BLaER1 treated with 17β-estradiol and CSF1 and Interleukin-3, amounts not matched to agents 10 nM and 100 nM (cell line): ENCODE results near the gene GNG5.

Source experiments
- H3K27ac ChIP-seq, 11 experiments: shearing (Covaris generic); formaldehyde crosslinking; 2 replicates each; pipeline ENCODE4 v1.8.1; 2022
- H3K27me3 ChIP-seq, 11 experiments: shearing (Covaris generic); formaldehyde crosslinking; 2 replicates each; pipeline ENCODE4 v1.8.1; 2022
- H3K36me3 ChIP-seq, 11 experiments: shearing (Covaris generic); formaldehyde crosslinking; 2 replicates each; pipeline ENCODE4 v1.8.1; 2022
- H3K4me1 ChIP-seq, 10 experiments: shearing (Covaris generic); formaldehyde crosslinking; 2 replicates each; pipeline ENCODE4 v1.8.1; 2022
- H3K4me2 ChIP-seq, 11 experiments: shearing (Covaris generic); formaldehyde crosslinking; 2 replicates each; pipeline ENCODE4 v1.8.1; 2022
- H3K4me3 ChIP-seq, 10 experiments: shearing (Covaris generic); formaldehyde crosslinking; 2 replicates each; pipeline ENCODE4 v1.8.1; 2022
- H3K9ac ChIP-seq, 11 experiments: shearing (Covaris generic); formaldehyde crosslinking; 2 replicates each; pipeline ENCODE4 v1.8.1; 2022
- H3K9me3 ChIP-seq, 11 experiments: shearing (Covaris generic); formaldehyde crosslinking; replicated peaks in 1 of 11; 2 replicates each; pipeline ENCODE4 v1.8.1; 2022
- H4K20me1 ChIP-seq, 11 experiments: shearing (Covaris generic); formaldehyde crosslinking; 2 replicates each; pipeline ENCODE4 v1.8.1; 2022
- Cebpa-rat ChIP-seq, 11 experiments: shearing (Covaris generic); IDR thresholded peaks; 2 replicates each; pipeline ENCODE4 v1.8.1; 2022

Gene GNG5

DNA sequence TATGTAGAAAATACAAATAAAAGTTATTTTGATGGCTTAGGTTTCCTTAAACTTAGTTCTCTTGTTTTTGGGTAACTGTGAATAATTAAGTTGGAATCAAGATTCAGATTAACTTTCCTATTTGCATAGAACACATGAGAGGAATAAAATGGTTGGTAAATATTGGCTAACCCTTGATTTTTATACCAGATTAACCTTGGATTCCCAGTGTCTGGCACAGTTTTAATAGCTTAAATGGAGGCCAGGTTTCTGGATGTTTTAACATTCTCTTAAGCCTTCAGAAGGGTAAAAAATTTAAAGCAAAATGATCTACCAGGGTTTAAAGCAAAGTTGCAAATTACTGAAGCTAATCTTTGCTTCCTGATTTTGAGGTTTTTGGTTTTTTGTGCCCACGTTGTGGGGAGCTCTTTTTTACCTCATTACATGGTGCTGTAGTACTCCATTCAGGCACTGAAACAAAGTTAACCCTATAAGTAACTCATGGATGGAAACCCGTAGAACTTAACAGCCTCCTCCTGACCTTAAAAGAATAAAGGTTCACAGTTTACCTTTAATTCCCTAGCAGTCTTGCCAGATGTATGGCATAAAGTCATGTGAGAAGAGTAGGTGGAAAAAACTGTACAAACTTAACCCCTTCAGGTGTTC is 8.6 kb downstream of the GNG5 start:
- no peak overlapping the region for H3K9ac ChIP-seq
- H3K9me3 ChIP-seq, result no peaks in the 10 kb centered on the region
- H3K4me2 ChIP-seq, result peak overlapping the region in 6 of 11 experiments; percentile 7 to 41 (median 28); a peak in 8 of 22 replicates
- no peak overlapping the region for H3K4me3 ChIP-seq
- peaks cover 37 to 90% (median 64%) of the 10 kb centered on the region in 11 experiments for H4K20me1 ChIP-seq
- H3K27me3 ChIP-seq, result no peaks in the 10 kb centered on the region
- no peak overlapping the region for H3K27ac ChIP-seq
- H3K4me1 ChIP-seq, result peaks cover 12 to 41% (median 22%) of the 10 kb centered on the region in 10 experiments; a peak in 18 of 20 replicates
- TF ChIP-seq Cebpa-rat (IDR thresholded peaks at IDR 0.05), result no peak
- H3K36me3 ChIP-seq, result peaks cover 82 to 100% (median 96%) of the 10 kb centered on the region in 11 experiments

DNA sequence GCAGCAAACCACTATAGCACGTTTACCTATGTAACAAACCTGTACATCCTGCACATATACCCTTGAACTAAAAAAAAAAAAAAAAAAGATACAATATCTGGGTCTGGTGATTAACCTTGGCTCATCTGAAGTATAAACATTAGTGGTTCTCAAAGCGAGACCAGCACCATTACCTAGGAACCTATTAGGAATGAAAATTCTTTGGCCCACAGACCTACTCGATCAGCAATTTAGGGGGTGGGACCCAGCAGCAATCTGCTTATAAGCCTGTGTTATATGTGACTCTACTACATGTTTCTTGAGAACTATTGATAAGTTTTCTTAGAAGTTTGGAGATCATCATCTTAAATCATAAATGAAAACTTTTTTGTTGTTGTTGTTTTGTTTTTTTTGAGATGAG is 9.9 kb downstream of the GNG5 start:
- Histone ChIP-seq H3K4me3 (no peak overlapping the region), H4K20me1 (peaks cover 29 to 79% (median 52%) of the 10 kb centered on the region in 11 experiments; a peak in 21 of 22 replicates), H3K36me3 (peaks cover 91 to 100% (median 98%) of the 10 kb centered on the region in 11 experiments), H3K27ac (no peak overlapping the region), H3K9me3 (no peaks in the 10 kb centered on the region), H3K4me2 (no peak overlapping the region), H3K4me1 (peaks cover 10 to 35% (median 14%) of the 10 kb centered on the region in 10 experiments; a peak in 18 of 20 replicates), H3K9ac (no peak overlapping the region), H3K27me3 (no peaks in the 10 kb centered on the region)
- no peak for TF ChIP-seq Cebpa-rat (IDR thresholded peaks at IDR 0.05)

DNA sequence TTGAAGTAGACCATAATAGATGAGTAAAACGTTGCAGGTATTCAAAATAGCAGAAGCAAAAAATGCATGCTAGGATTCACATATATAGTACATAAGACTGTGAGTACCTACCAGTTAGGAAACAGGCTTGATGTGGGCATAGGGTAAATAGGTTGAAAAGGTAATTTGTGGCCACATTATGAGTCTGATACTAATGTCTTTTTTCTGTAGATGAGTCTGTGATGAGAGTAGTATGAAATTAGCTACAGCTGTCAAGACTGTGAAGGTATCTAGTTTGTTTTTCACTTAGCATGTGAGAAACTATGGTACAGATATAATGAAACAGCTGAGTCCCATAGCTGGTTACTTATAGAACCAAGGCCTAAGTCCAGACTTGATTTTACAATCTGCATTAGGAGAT is 12.6 kb downstream of the GNG5 start:
- Histone ChIP-seq H3K9me3 (no peaks in the 10 kb centered on the region), H3K27ac (no peak overlapping the region), H3K4me3 (no peak overlapping the region), H3K4me2 (no peak overlapping the region), H3K36me3 (peaks cover 90 to 100% (median 95%) of the 10 kb centered on the region in 11 experiments), H4K20me1 (peaks cover 7 to 65% (median 29%) of the 10 kb centered on the region in 11 experiments; a peak in 16 of 22 replicates), H3K27me3 (no peaks in the 10 kb centered on the region), H3K9ac (no peak overlapping the region), H3K4me1 (peaks cover 5 to 33% (median 13%) of the 10 kb centered on the region in 10 experiments; a peak in 17 of 20 replicates)
- TF ChIP-seq Cebpa-rat (IDR thresholded peaks at IDR 0.05), result no peak

DNA sequence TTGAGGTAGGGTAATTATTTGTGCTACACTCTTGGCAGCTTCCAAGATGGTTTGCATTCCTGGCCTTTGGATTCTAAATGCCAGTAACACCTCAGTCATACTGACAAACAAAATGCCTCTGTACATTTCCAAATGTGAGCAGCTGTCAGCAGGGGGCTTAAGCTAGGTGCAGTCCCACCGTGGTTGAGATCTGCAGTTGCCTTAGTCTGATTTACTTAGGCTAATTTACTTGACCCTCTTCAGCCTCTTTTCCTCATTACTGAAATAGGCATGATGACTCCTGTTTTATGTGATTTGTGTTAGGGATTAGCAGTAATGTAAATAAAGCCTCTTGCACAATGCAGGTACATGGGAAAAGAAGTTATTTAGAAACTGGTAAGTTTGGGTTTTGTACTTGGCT is 13.7 kb downstream of the GNG5 start:
- H3K27me3 ChIP-seq, result no peaks in the 10 kb centered on the region
- H3K9ac ChIP-seq, result no peak overlapping the region
- H3K9me3 ChIP-seq, result no peaks in the 10 kb centered on the region
- TF ChIP-seq Cebpa-rat (IDR thresholded peaks at IDR 0.05), result no peak
- peaks cover under 1 to 33% (median 6%) of the 10 kb centered on the region in 10 experiments; a peak in 13 of 20 replicates for H3K4me1 ChIP-seq
- H4K20me1 ChIP-seq, result peaks cover 4 to 65% (median 25%) of the 10 kb centered on the region in 11 experiments; a peak in 15 of 22 replicates
- H3K36me3 ChIP-seq, result peaks cover 80 to 100% (median 88%) of the 10 kb centered on the region in 11 experiments
- H3K4me2 ChIP-seq, result no peak overlapping the region
- H3K4me3 ChIP-seq, result no peak overlapping the region
- H3K27ac ChIP-seq, result no peak overlapping the region

DNA sequence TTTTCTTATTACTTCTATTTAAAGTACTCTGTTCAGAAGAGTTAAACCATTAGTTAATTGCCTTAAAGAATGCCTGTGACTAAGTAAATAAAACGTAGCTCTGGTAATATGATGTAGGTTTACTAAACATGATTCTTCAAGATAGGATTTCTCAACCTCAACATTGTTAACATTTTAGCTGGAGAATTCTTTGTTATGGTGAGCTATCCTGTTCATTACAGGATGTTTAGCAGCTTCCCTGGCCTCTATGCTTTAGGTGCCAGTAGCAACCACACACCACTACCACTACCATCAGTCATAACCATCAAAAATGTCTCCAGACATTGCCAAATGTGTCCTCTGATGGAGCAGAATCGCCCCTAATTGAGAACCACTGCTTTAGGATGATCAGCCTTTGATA is 16.6 kb downstream of the GNG5 start:
- no peak overlapping the region for H3K4me2 ChIP-seq
- peaks cover 0 to 72% (median 25%) of the 10 kb centered on the region in 11 experiments; a peak in 15 of 22 replicates for H4K20me1 ChIP-seq
- H3K36me3 ChIP-seq, result peaks cover 71 to 100% (median 82%) of the 10 kb centered on the region in 11 experiments
- TF ChIP-seq Cebpa-rat (IDR thresholded peaks at IDR 0.05), result no peak
- H3K9me3 ChIP-seq, result peaks cover 0 to 15% (median 9%) of the 10 kb centered on the region in 11 experiments; a peak in 12 of 22 replicates
- no peak overlapping the region for H3K27ac ChIP-seq
- H3K4me3 ChIP-seq, result no peak overlapping the region
- no peaks in the 10 kb centered on the region for H3K27me3 ChIP-seq
- peaks cover 0 to 43% (median 0%) of the 10 kb centered on the region in 10 experiments; a peak in 6 of 20 replicates for H3K4me1 ChIP-seq
- no peak overlapping the region for H3K9ac ChIP-seq

DNA sequence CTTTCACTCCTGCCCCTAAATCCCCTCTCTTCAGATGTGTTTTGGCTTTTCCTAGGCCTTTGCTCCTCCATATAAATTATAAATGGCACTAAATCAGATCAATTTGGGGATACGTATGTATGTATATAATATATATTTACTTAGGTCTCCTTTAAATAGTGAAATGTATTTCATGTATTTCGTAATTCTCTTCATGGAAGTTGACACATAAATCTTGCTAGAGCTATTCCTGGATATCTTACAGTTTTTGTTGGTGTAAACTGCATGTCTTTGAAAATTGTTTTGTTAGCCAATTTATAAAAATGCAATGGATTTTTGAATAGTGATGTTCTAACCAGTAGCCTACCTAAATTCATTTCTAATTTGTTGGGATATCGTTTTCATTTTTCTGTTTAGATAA is 18.3 kb downstream of the GNG5 start:
- Histone ChIP-seq H3K4me2 (peak overlapping the region in 3 of 11 experiments; percentile 11 to 25 (median 24); a peak in 1 of 22 replicates), H3K9me3 (peaks cover 0 to 21% (median 10%) of the 10 kb centered on the region in 11 experiments; a peak in 12 of 22 replicates), H3K9ac (no peak overlapping the region), H3K36me3 (peaks cover 71 to 100% (median 82%) of the 10 kb centered on the region in 11 experiments), H4K20me1 (peaks cover 0 to 72% (median 23%) of the 10 kb centered on the region in 11 experiments; a peak in 14 of 22 replicates), H3K4me3 (no peak overlapping the region), H3K27ac (no peak overlapping the region), H3K4me1 (peaks cover 0 to 43% (median 0%) of the 10 kb centered on the region in 10 experiments; a peak in 6 of 20 replicates), H3K27me3 (no peaks in the 10 kb centered on the region)
- no peak for TF ChIP-seq Cebpa-rat (IDR thresholded peaks at IDR 0.05)

DNA sequence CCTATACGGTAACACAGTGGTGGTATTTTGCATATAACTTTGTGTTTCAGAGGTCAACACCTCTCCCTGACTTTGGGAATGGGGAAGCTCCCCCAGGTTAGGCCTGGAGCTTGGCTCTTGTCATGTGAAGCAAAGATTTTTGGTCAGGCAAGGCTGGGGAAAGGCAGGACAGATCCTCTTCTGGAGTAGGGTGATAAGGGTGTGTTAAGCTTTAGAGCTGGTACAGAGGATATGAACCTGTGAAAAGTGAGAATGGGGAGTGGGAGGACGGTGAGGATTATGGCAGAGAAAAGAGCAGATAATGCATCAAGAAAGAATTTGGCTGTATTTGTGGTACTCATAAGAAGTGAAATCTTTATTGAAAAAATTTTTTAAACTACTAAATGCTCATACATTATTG is 25.1 kb downstream of the GNG5 start:
- peaks cover 18 to 34% (median 26%) of the 10 kb centered on the region in 11 experiments for H3K9me3 ChIP-seq
- peak overlapping the region in 6 of 10 experiments; percentile 5 to 82 (median 73); a peak in 4 of 20 replicates for H3K4me3 ChIP-seq
- peaks cover 0 to 5% (median 0%) of the 10 kb centered on the region in 11 experiments; a peak in 3 of 22 replicates for H3K27me3 ChIP-seq
- peaks cover 0 to 66% (median 28%) of the 10 kb centered on the region in 11 experiments; a peak in 13 of 22 replicates for H4K20me1 ChIP-seq
- TF ChIP-seq Cebpa-rat (IDR thresholded peaks at IDR 0.05), result no peak
- H3K9ac ChIP-seq, result peak overlapping the region in 1 of 11 experiments; percentile 88; a peak in 2 of 22 replicates
- H3K36me3 ChIP-seq, result peaks cover 44 to 57% (median 53%) of the 10 kb centered on the region in 11 experiments
- H3K27ac ChIP-seq, result no peak overlapping the region
- peaks cover 12 to 27% (median 19%) of the 10 kb centered on the region in 10 experiments for H3K4me1 ChIP-seq
- H3K4me2 ChIP-seq, result peak overlapping the region; percentile 54 to 97 (median 91)

DNA sequence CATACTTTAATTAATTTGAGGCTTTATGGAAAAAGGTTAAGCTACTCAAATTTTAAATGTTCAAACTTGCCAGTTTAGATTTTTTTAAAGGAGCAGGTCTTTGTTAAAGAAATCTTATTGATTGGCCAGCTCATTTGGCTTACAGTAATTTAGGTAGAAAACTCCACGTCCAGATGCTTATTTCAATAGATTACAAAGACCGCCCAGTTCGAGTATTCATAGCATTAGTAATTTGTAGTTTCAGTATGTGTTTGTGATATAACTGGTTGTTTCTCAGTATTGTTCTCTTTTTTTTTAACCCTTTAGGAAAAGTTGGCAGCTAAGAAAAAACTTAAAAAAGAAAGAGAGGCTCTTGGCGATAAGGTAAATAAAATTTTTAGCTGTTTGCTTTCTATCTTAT is 25.7 kb downstream of the GNG5 start:
- peak overlapping the region; percentile 72 to 89 (median 78) for H3K4me3 ChIP-seq
- H3K9ac ChIP-seq, result peak overlapping the region in 9 of 11 experiments; percentile 77 to 92 (median 87); a peak in 17 of 22 replicates
- peaks cover 14 to 28% (median 22%) of the 10 kb centered on the region in 11 experiments for H3K9me3 ChIP-seq

DNA sequence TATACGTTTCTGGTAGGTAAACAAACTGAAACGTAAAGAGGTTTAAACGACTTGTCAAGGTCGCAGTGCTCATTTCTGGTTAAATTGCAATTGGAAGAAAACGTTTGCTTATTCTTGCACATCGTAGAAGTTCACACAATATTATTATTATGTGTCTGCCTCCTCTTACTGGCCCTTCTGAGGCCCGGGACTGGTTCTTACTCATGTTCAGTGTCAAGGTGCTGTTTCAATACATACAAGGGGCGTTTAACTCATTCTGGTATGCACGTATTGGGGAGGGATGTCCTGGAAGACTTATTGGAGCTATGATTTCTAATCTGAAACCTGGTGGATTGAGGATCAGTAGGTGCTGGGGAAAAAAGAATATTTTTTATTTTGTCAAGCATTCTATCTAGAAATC is 26.4 kb downstream of the GNG5 start:
- Histone ChIP-seq H3K27me3 (peaks cover 0 to 5% (median 0%) of the 10 kb centered on the region in 11 experiments; a peak in 3 of 22 replicates), H3K4me1 (peaks cover 12 to 27% (median 19%) of the 10 kb centered on the region in 10 experiments), H3K4me3 (peak overlapping the region; percentile 72 to 89 (median 78)), H3K27ac (peak overlapping the region; percentile 83 to 95 (median 87); a peak in 20 of 22 replicates), H4K20me1 (peaks cover 0 to 53% (median 28%) of the 10 kb centered on the region in 11 experiments; a peak in 13 of 22 replicates), H3K9me3 (peaks cover 11 to 22% (median 18%) of the 10 kb centered on the region in 11 experiments), H3K4me2 (peak overlapping the region; percentile 86 to 97 (median 91)), H3K9ac (peak overlapping the region; percentile 77 to 92 (median 87)), H3K36me3 (peaks cover 32 to 44% (median 41%) of the 10 kb centered on the region in 11 experiments)
- TF ChIP-seq Cebpa-rat (IDR thresholded peaks at IDR 0.05), result no peak

More for the DNA sequence above, 25.7 kb downstream of the GNG5 start:
- H4K20me1 ChIP-seq, result peaks cover 0 to 60% (median 28%) of the 10 kb centered on the region in 11 experiments; a peak in 13 of 22 replicates
- H3K27ac ChIP-seq, result no peak overlapping the region; a peak in 1 of 22 replicates
- H3K4me2 ChIP-seq, result peak overlapping the region; percentile 86 to 97 (median 91)
- peaks cover 0 to 5% (median 0%) of the 10 kb centered on the region in 11 experiments; a peak in 3 of 22 replicates for H3K27me3 ChIP-seq
- peaks cover 38 to 51% (median 47%) of the 10 kb centered on the region in 11 experiments for H3K36me3 ChIP-seq
- H3K4me1 ChIP-seq, result peaks cover 12 to 27% (median 19%) of the 10 kb centered on the region in 10 experiments
- TF ChIP-seq Cebpa-rat (IDR thresholded peaks at IDR 0.05), result no peak
